Endothelial cell of umbilical vein (primary cell): ENCODE data around the gene UNC5B. TPM values are rescaled to one million over a fixed set of nuclear protein-coding genes. Genes with fewer than 3 reads are reported as not detected.

Experiments used
- BruUV-seq: library from RNA; stranded (reverse); fragments of 400-500 nt; replicated peaks from 2 replicates; lab custom pipeline; 2021; lab: Mats Ljungman, UMichigan
- CTCF ChIA-PET: fragments of 300-600, 350-600 bp; sonication (Branson Sonifier 250); formaldehyde crosslinking; loops from one replicate; lab custom pipeline; 2021; ENCODE audit warnings: antibody characterized with exemption, inconsistent platforms; lab: Charles Lee
- POLR2A ChIA-PET: fragments of 300-600, 350-600 bp; sonication (Branson Sonifier 250); formaldehyde crosslinking; loops from one replicate; lab custom pipeline; 2021; ENCODE audit warnings: antibody characterized with exemption, inconsistent platforms; lab: Charles Lee
- DNase-seq: peaks from one replicate; pipeline ENCODE4 v3.0.0-alpha.2; 2011; ENCODE audit warnings: low read depth, low spot score
- FAIRE-seq: peaks from 2 replicates; lab custom pipeline; 2011; peaks lifted over from hg19 to GRCh38; lab: Jason Lieb, UNC
- H2AFZ ChIP-seq: 2 replicates; pipeline ENCODE4 v1.6.0; 2012; ENCODE audit warnings: low read depth, low read length, control low read depth, inconsistent platforms
- H3K27ac ChIP-seq: 2 replicates; pipeline ENCODE4 v1.5.1; 2011; ENCODE audit warnings: low read depth, mild to moderate bottlenecking, control low read depth, low read length, moderate library complexity; ENCODE audit not compliant: insufficient read depth
- H3K27me3 ChIP-seq, 2 experiments: 2 replicates each; pipeline versions ENCODE4 v1.6.0 to v1.6.1; 2011; ENCODE audit warnings: low read length in 2 of 2, mixed read lengths in 1 of 2; ENCODE audit not compliant: control insufficient read depth in 2 of 2, insufficient read depth in 2 of 2
- H3K36me3 ChIP-seq, 2 experiments: 2 replicates in 1 of 2; 3 replicates in 1 of 2; pipeline ENCODE4 v1.5.1; 2011; ENCODE audit warnings: low read length in 2 of 2, mild to moderate bottlenecking in 1 of 2, moderate library complexity in 1 of 2; ENCODE audit not compliant: control insufficient read depth in 2 of 2, insufficient read depth in 2 of 2; ENCODE audit errors: extremely low read depth in 1 of 2
- H3K4me1 ChIP-seq: 3 replicates; pipeline ENCODE4 v1.5.1; 2011; ENCODE audit warnings: mild to moderate bottlenecking, low read length; ENCODE audit not compliant: control insufficient read depth, insufficient read depth; ENCODE audit errors: extremely low read depth
- H3K4me2 ChIP-seq: 2 replicates; pipeline ENCODE4 v1.6.1; 2011; ENCODE audit warnings: low read length, control low read depth, mixed read lengths; ENCODE audit not compliant: insufficient read depth
- H3K4me3 ChIP-seq, 3 experiments: fragments of 200-600 bp in 1 of 3; sonication (generic), shearing (Covaris generic) in 1 of 3; replicated peaks in 1 of 3; 2 replicates each; pipeline ENCODE4 v1.5.1; 2011 to 2016; ENCODE audit warnings: control low read depth in 3 of 3, low read length in 3 of 3, mild to moderate bottlenecking in 2 of 3, inconsistent platforms in 1 of 3, low read depth in 1 of 3, moderate library complexity in 1 of 3; ENCODE audit not compliant: insufficient read depth in 1 of 3
- H3K79me2 ChIP-seq: 2 replicates; pipeline ENCODE4 v1.6.0; 2012; ENCODE audit warnings: low read length, inconsistent platforms; ENCODE audit not compliant: control insufficient read depth, insufficient read depth
- H3K9ac ChIP-seq: replicated peaks from 2 replicates; pipeline ENCODE3; 2011; ENCODE audit warnings: low read length, control low read depth; ENCODE audit not compliant: insufficient read depth; ENCODE audit errors: extremely low read depth
- H3K9me1 ChIP-seq: replicated peaks from 3 replicates; pipeline ENCODE4 v1.6.0; 2011; ENCODE audit warnings: mild to moderate bottlenecking, low read length; ENCODE audit not compliant: control insufficient read depth, insufficient read depth; ENCODE audit errors: extremely low read depth
- H3K9me3 ChIP-seq: replicated peaks from 2 replicates; pipeline ENCODE4 v1.5.1; 2012; ENCODE audit warnings: low read length, inconsistent platforms; ENCODE audit not compliant: control insufficient read depth, insufficient read depth
- H4K20me1 ChIP-seq: replicated peaks from 2 replicates; pipeline ENCODE3; 2011; ENCODE audit warnings: mild to moderate bottlenecking, low read length; ENCODE audit not compliant: control insufficient read depth, insufficient read depth; ENCODE audit errors: extremely low read depth
- CTCF ChIP-seq, 2 donors: IDR thresholded peaks; 1 replicate in 1 of 2; 2 replicates in 1 of 2; pipeline ENCODE4 v1.5.1; 2011; ENCODE audit warnings: low read length in 2 of 2, mild to moderate bottlenecking in 2 of 2, moderate library complexity in 2 of 2, control low read depth in 1 of 2, inconsistent platforms in 1 of 2, low read depth in 1 of 2; ENCODE audit not compliant: insufficient read depth in 1 of 2; ENCODE audit errors: extremely low read depth in 1 of 2
- EZH2 ChIP-seq: IDR thresholded peaks from 2 replicates; pipeline ENCODE4 v1.6.1; 2012; ENCODE audit warnings: borderline replicate concordance, low read depth, mild to moderate bottlenecking, moderate library complexity, low read length, inconsistent platforms; ENCODE audit not compliant: severe bottlenecking
- GATA2 ChIP-seq: IDR thresholded peaks from 2 replicates; pipeline ENCODE4 v1.7.0; 2011; ENCODE audit warnings: low read depth, mild to moderate bottlenecking, moderate library complexity, mixed read lengths, low read length; ENCODE audit not compliant: insufficient read length, insufficient read depth
- JUN ChIP-seq: IDR thresholded peaks from 2 replicates; pipeline ENCODE4 v1.6.1; 2011; ENCODE audit warnings: borderline replicate concordance, low read depth; ENCODE audit not compliant: insufficient read length, insufficient read depth
- MAX ChIP-seq: IDR thresholded peaks from 2 replicates; pipeline ENCODE4 v1.6.1; 2011; ENCODE audit not compliant: insufficient read depth, insufficient read length
- POLR2A ChIP-seq: IDR thresholded peaks from 2 replicates; pipeline ENCODE4 v1.6.1; 2012; ENCODE audit warnings: low read depth, mild to moderate bottlenecking, control low read depth, low read length
- POLR2AphosphoS5 ChIP-seq: IDR thresholded peaks from 2 replicates; pipeline ENCODE4 v1.6.1; 2012; ENCODE audit warnings: low read depth, mild to moderate bottlenecking, control low read depth, low read length, moderate library complexity; ENCODE audit not compliant: insufficient read depth
- dilution Hi-C: fragments of 300-500 bp; cut with MboI; formaldehyde crosslinking; loops from one replicate; pipeline ENCODE4 v1.15.0; 2019; ENCODE audit warnings: low sequenced_read_pairs; ENCODE audit not compliant: extremely low pct_ligation_motif_present
- intact Hi-C: fragments of 100-400 bp; cut with micrococcal nuclease; formaldehyde crosslinking; loops from one replicate; pipeline ENCODE4 v1.10.0; 2022
- polyA plus RNA-seq, 4 experiments: library from polyadenylated mRNA; depleted of rRNA in 3 of 4; stranded (reverse) in 3 of 4; unstranded in 1 of 4; fragments of >200 nt; gene quantifications; 2 replicates each; pipeline versions ENCODE4 v1.2.1 to v1.2.3, GENCODE V29; 2011 to 2012; ENCODE audit warnings: missing spikeins in 1 of 4
- total RNA-seq: library from RNA; stranded (reverse); gene quantifications from 2 replicates; pipeline ENCODE4 v1.2.3, GENCODE V29; 2021

UNC5B gene
- total and polyA plus RNA-seq, 2 donors (not counting 3 experiments of a cell fraction or from before 2014, with no cell fraction given), result 0.39 to 2.5 TPM

GRCh38 chr10:71266147-71266917 is 54.0 kb downstream of the UNC5B start:
- no peak for TF ChIP-seq EZH2
- TF ChIP-seq POLR2AphosphoS5, result no peak
- no peak for TF ChIP-seq POLR2A
- TF ChIP-seq MAX, result no peak
- TF ChIP-seq JUN, result no peak
- TF ChIP-seq CTCF (IDR thresholded peaks at IDR 0.05; ENCODE audit: extremely low read depth in 1 of 2, insufficient read depth in 1 of 2, low read depth in 1 of 2, low read length in 2 of 2), result no peak
- no peak for TF ChIP-seq GATA2
- H3K9me1 ChIP-seq, result no peaks in the 10 kb centered on the region
- H3K4me2 ChIP-seq, result no peak overlapping the region
- H3K36me3 ChIP-seq, result no peaks in the 10 kb centered on the region
- CTCF ChIA-PET, result interaction anchor here (0.7 to 2.4 kb wide), 5 partner anchors 18 to 363 kb away, joined by 3 to 7 read pairs (median 5); no protein-coding TSS in a partner anchor
- no peak overlapping the region for H3K9ac ChIP-seq
- H3K27ac ChIP-seq, result no peak overlapping the region
- H4K20me1 ChIP-seq, result no peaks in the 10 kb centered on the region
- FAIRE-seq (no peak), DNase-seq (no peak)
- dilution Hi-C loops (no loop called here), intact Hi-C loops (no loop called here)
- H3K9me3 ChIP-seq, result no peaks in the 10 kb centered on the region
- peaks cover 7% of the 10 kb centered on the region for H3K4me1 ChIP-seq
- no peak overlapping the region for H2AFZ ChIP-seq
- no peaks in the 10 kb centered on the region for H3K79me2 ChIP-seq
- H3K27me3 ChIP-seq, result peaks cover 0 to 3% of the 10 kb centered on the region in 2 experiments
- BruUV-seq, result no TSS peak
- POLR2A ChIA-PET, result no interaction called here
- H3K4me3 ChIP-seq, result no peak overlapping the region
